HG02840 (cell line): ENCODE results near the gene CDYL.
"Not testable (repeated sequence)": the region's sequence is repeated elsewhere in the genome, so short reads cannot be mapped to it uniquely, and the experiment has no call there.

Source experiments
- ATAC-seq: cut with Tn5 transposase; IDR thresholded peaks from one replicate; pipeline ENCODE4 v1.9.1; 2021; ENCODE audit warnings: mild to moderate bottlenecking, moderate library complexity, moderate number of reproducible peaks; ENCODE audit not compliant: unreplicated experiment, low FRiP score

Gene CDYL

GRCh38 chr6:4829089-4829488 is 52.9 kb downstream of the CDYL start:
- no peak for ATAC-seq

GRCh38 chr6:4835540-4835939 is 59.3 kb downstream of the CDYL start:
- not testable (repeated sequence) for ATAC-seq

- no peak for ATAC-seq
Observed at GRCh38 chr6:4840169-4840568, 64.0 kb downstream of the CDYL start.

- ATAC-seq: no peak
Observed at GRCh38 chr6:4844108-4844507, 67.9 kb downstream of the CDYL start.

- no peak for ATAC-seq
Observed at GRCh38 chr6:4846387-4846786, 70.2 kb downstream of the CDYL start.

- no peak for ATAC-seq
Observed at GRCh38 chr6:4848382-4849068, 72.3 kb downstream of the CDYL start.

GRCh38 chr6:4849226-4850022 is 73.2 kb downstream of the CDYL start:
- ATAC-seq: no peak

- ATAC-seq: no peak
Observed at GRCh38 chr6:4851035-4851434, 74.8 kb downstream of the CDYL start.

- ATAC-seq: not testable (repeated sequence)
Observed at GRCh38 chr6:4852186-4852585, 76.0 kb downstream of the CDYL start.

GRCh38 chr6:4852938-4853337 is 76.7 kb downstream of the CDYL start:
- ATAC-seq: no peak

GRCh38 chr6:4853349-4853748 is 77.1 kb downstream of the CDYL start:
- ATAC-seq: no peak

GRCh38 chr6:4853782-4854511 is 77.7 kb downstream of the CDYL start:
- no peak for ATAC-seq

- no peak for ATAC-seq
Observed at GRCh38 chr6:4856785-4857184, 80.6 kb downstream of the CDYL start.

- no peak for ATAC-seq
Observed at GRCh38 chr6:4858194-4859015, 82.2 kb downstream of the CDYL start.

- ATAC-seq: no peak
Observed at GRCh38 chr6:4860387-4860786, 84.2 kb downstream of the CDYL start.

GRCh38 chr6:4861564-4861963 is 85.4 kb downstream of the CDYL start:
- no peak for ATAC-seq

- ATAC-seq: no peak
Observed at GRCh38 chr6:4864519-4864918, 88.3 kb downstream of the CDYL start.

GRCh38 chr6:4865006-4865405 is 88.8 kb downstream of the CDYL start:
- ATAC-seq: not testable (repeated sequence)

- ATAC-seq: no peak
Observed at GRCh38 chr6:4870821-4871494, 94.8 kb downstream of the CDYL start.

GRCh38 chr6:4871825-4872224 is 95.6 kb downstream of the CDYL start:
- no peak for ATAC-seq
